Fibroblast of villous mesenchyme (primary cell): Measurements from ENCODE around the gene PRKCE. TPM values are rescaled to one million over a fixed set of nuclear protein-coding genes. Genes with fewer than 3 reads are reported as not detected.

Source experiments
- DNase-seq: peaks from one replicate; pipeline ENCODE4 v3.0.0-alpha.2; 2010; ENCODE audit warnings: low read depth
- H3K4me3 ChIP-seq: 2 replicates; pipeline ENCODE4 v1.5.1; 2011; ENCODE audit warnings: low read depth, mild to moderate bottlenecking, low read length
- CTCF ChIP-seq: IDR thresholded peaks from 2 replicates; pipeline ENCODE4 v1.5.1; 2012; ENCODE audit warnings: low read depth, mild to moderate bottlenecking, low read length; ENCODE audit not compliant: insufficient read depth
- total RNA-seq: library from RNA; depleted of rRNA; stranded (reverse); fragments of >200 nt; gene quantifications from 2 replicates; pipeline ENCODE4 v1.2.3, GENCODE V29; 2012

Gene PRKCE
- total RNA-seq, 1 donor = 27.2 TPM

- TF ChIP-seq CTCF = no peak
- DNase-seq = no peak
- H3K4me3 ChIP-seq = no peak overlapping the region
Measured at GRCh38 chr2:45895241-45895861, 243.9 kb downstream of the PRKCE start.

DNA sequence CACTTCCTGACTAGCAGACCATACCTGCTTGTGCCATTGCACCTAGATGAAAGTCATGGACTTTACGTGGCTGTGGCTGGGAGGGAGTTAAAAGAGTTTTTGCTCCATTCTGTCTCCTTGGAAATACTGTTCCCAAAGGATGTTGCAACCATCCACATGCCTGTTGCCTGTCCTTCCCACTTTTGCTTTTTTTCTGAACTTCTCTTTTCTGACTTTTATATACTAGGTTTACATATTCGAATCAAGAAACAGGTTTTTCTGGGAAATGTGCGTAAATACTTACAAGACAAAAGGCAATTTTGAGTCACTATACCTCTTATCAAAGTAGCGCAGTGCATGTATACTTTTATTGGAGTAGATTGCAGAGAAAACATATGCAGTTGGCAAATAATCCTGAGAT is 244.8 kb downstream of the PRKCE start:
- TF ChIP-seq CTCF = no peak
- H3K4me3 ChIP-seq = no peak overlapping the region
- no peak for DNase-seq

DNA sequence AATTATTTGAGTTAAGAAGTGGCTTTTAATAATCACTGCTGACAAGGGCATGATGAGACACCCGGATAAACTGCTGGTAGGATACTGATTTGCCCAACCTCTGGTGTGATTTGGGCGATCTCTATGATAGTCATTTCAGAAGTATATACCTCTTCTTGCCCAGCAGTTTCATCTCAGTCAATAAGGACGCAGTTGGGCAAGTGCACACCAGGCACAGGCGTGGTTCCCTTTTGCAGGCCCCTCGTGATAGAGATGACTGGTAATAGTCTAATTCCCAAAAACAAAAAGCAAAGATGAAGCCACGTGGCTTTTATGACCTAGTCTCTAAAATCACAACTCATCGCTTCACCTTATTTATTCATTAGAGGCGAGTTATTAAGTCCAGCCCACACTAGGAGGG is 246.4 kb downstream of the PRKCE start:
- no peak for TF ChIP-seq CTCF
- no peak overlapping the region for H3K4me3 ChIP-seq
- no peak for DNase-seq

DNA sequence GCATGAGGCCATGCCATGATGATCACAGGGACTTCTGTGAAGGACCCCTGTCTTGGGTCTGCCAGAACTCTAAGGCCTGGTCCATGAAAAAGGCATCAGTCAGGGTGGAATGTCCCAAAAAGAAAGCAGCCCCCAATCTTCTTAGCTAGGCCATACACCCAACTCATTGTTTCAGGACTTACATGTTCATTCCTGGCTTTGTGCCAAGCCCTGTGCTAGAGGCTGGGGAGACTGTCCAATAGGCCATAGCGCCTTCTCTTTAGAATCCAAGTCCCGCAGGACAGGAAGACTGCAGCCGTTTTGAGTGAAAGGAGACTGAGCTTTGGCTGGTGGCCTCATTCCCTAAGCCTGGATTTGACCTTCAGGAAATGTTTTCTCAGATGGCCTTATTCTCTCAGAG is 247.3 kb downstream of the PRKCE start:
- no peak for TF ChIP-seq CTCF
- H3K4me3 ChIP-seq = no peak overlapping the region
- no peak for DNase-seq

DNA sequence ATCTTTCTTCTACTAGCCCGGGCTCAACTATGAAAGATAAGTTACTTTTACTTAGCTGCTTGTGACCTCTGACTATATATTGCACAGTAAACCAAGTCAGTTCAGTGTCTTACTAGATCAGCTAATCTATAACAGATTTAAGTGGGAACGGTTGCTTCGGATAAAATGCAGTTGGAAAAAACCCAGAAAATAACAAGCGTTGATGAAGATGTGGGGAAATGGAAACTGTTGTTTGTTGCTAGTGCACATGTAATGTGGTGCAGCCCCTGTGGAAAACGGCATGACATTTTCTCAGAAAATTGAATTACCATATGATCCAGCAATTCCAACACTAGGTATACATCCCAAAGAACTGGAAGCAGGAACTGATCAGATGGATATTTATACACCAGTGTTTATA is 248.5 kb downstream of the PRKCE start:
- H3K4me3 ChIP-seq = no peak overlapping the region
- DNase-seq = no peak
- TF ChIP-seq CTCF = no peak

GRCh38 chr2:45901468-45902032 is 250.1 kb downstream of the PRKCE start:
- no peak for DNase-seq

More at GRCh38 chr2:45901468-45902032, 250.1 kb downstream of the PRKCE start:
- no peak for TF ChIP-seq CTCF
- H3K4me3 ChIP-seq = no peak overlapping the region
